Measurements from ENCODE around the gene KREMEN1. TPM values are rescaled to one million over a fixed set of nuclear protein-coding genes. Genes with fewer than 3 reads are reported as not detected.
A peak's percentile ranks its signal among the peaks of the same experiment; 100 is the strongest.

KREMEN1 gene
- total and polyA plus RNA-seq, 10 of the 15 experiments (the other 5 are each of a cell fraction or from before 2014, with no cell fraction given): 0.10 to 2.5 (median 0.20) TPM; not detected in 1

- TF ChIP-seq RAD21 (IDR thresholded peaks at IDR 0.05; ENCODE audit: insufficient read depth, low read depth, low read length): peak; percentile 17; the same call in 1 of the 2 replicates
- TF ChIP-seq CBX3 (IDR thresholded peaks at IDR 0.05; ENCODE audit: borderline replicate concordance, low read depth): no peak
- 0 out of 2 replicates have a peak, but pooled peaks have one; percentile 84 for TF ChIP-seq PML (IDR thresholded peaks at IDR 0.05; ENCODE audit: low read length)
- peak; percentile 30; the same call in 1 of the 2 replicates for TF ChIP-seq ZNF384 (IDR thresholded peaks at IDR 0.05; ENCODE audit: borderline replicate concordance, low read depth, low read length)
- peak; percentile 58; the same call in 1 of the 2 replicates for TF ChIP-seq RAD51 (IDR thresholded peaks at IDR 0.05)
- TF ChIP-seq MTA3 (IDR thresholded peaks at IDR 0.05; ENCODE audit: borderline replicate concordance, low read length): peak; percentile 99
- TF ChIP-seq CBFB (IDR thresholded peaks at IDR 0.05; ENCODE audit: low read depth): peak; percentile 99
- no peak for TF ChIP-seq IRF3 (IDR thresholded peaks at IDR 0.05)
- TF ChIP-seq USF2 (IDR thresholded peaks at IDR 0.05; ENCODE audit: borderline replicate concordance, low read depth, low read length): no peak
- peak; percentile 96 for TF ChIP-seq TCF12 (IDR thresholded peaks at IDR 0.05; ENCODE audit: low read depth, low read length)
- TF ChIP-seq CREM (IDR thresholded peaks at IDR 0.05; ENCODE audit: low read depth): peak; percentile 93
- peak; percentile 64 for TF ChIP-seq MXI1 (IDR thresholded peaks at IDR 0.05; ENCODE audit: low read depth, low read length)
- TF ChIP-seq MEF2B (IDR thresholded peaks at IDR 0.05; ENCODE audit: partially characterized antibody, poor library complexity, severe bottlenecking): peak; percentile 100
- peak; percentile 99 for TF ChIP-seq RB1 (IDR thresholded peaks at IDR 0.05; ENCODE audit: borderline replicate concordance)
- TF ChIP-seq RFX5 (IDR thresholded peaks at IDR 0.05; ENCODE audit: low read depth, low read length): no peak
- TF ChIP-seq ZBTB40 (IDR thresholded peaks at IDR 0.05; ENCODE audit: borderline replicate concordance): no peak; the same call in 1 of the 2 replicates
- peak in 1 of 2 experiments; percentile 98; a peak in 2 of 4 replicates for TF ChIP-seq ETV6 (conservative IDR thresholded peaks at IDR 0.05 in 1 of 2, IDR thresholded peaks at IDR 0.05 in 1 of 2; ENCODE audit: borderline replicate concordance in 1 of 2, low read depth in 1 of 2)
- no peak for TF ChIP-seq SIN3A (IDR thresholded peaks at IDR 0.05; ENCODE audit: low read depth, low read length)
- no peak; the same call in 1 of the 2 replicates for TF ChIP-seq BRCA1 (IDR thresholded peaks at IDR 0.05; ENCODE audit: low read depth, low read length)
- peak; percentile 100 for TF ChIP-seq EED (IDR thresholded peaks at IDR 0.05; ENCODE audit: low read depth)
- peak; percentile 99 for TF ChIP-seq RUNX3 (IDR thresholded peaks at IDR 0.05; ENCODE audit: low read length)
- TF ChIP-seq CHD4 (IDR thresholded peaks at IDR 0.05): no peak; the same call in 1 of the 2 replicates
- TF ChIP-seq SPI1 (IDR thresholded peaks at IDR 0.05; ENCODE audit: borderline replicate concordance, insufficient read depth, low read depth, low read length): peak; percentile 86
Measured at GRCh38 chr22:29167032-29167911, 94.4 kb downstream of the KREMEN1 start (continued).
